ENCODE results near the gene SCPEP1.

GRCh38 chr17:56976941-56977608 is 856 bp upstream of the SCPEP1 start:
- TF ChIP-seq POLR2A (IDR thresholded peaks at IDR 0.05; ENCODE audit: low read depth) (no peak), CTCF (IDR thresholded peaks at IDR 0.05) (no peak), POLR2AphosphoS5 (IDR thresholded peaks at IDR 0.05) (peak in 1 of 2 donors; percentile 17), EP300 (IDR thresholded peaks at IDR 0.05) (no peak)
